GM12878 (cell line): ENCODE results near the gene C9orf57. TPM values are rescaled to one million over a fixed set of nuclear protein-coding genes. Genes with fewer than 3 reads are reported as not detected.

ENCODE experiments used
- ATAC-seq: fragments of 200-7000 bp; cut with Tn5 transposase; 3 replicates; pipeline ENCODE4 v1.9.1; 2020; ENCODE audit warnings: mild to moderate bottlenecking, moderate library complexity
- BruUV-seq: library from RNA; stranded (reverse); fragments of 400-500 nt; replicated peaks from 2 replicates; lab custom pipeline; 2021; lab: Mats Ljungman, UMichigan
- CTCF ChIA-PET: fragments of 300-600 bp; sonication (Branson Sonifier 250); formaldehyde crosslinking; extraction: SDS; loops from one replicate; lab custom pipeline; 2021; ENCODE audit warnings: inconsistent platforms; lab: Yijun Ruan, JAX
- POLR2A ChIA-PET: fragments of 350-600 bp; formaldehyde crosslinking; extraction: SDS; loops from one replicate; lab custom pipeline; 2021; ENCODE audit warnings: inconsistent platforms; lab: Charles Lee
- RAD21 ChIA-PET: fragments of 300-600 bp; sonication (Branson Sonifier 250); formaldehyde crosslinking; loops from one replicate; lab custom pipeline; 2023; ENCODE audit warnings: antibody characterized with exemption; ENCODE audit not compliant: unreplicated experiment; lab: Charles Lee
- SMC1A ChIA-PET: fragments of 300-600 bp; sonication (Branson Sonifier 250); formaldehyde crosslinking; loops from one replicate; lab custom pipeline; 2023; ENCODE audit not compliant: unreplicated experiment, uncharacterized antibody; lab: Charles Lee
- DNase-seq: peaks from one replicate; pipeline ENCODE4 v3.0.0-alpha.2; 2011; ENCODE audit warnings: low read depth, low spot score
- FAIRE-seq: peaks from 3 replicates; lab custom pipeline; 2011; peaks lifted over from hg19 to GRCh38; lab: Jason Lieb, UNC
- H2AFZ ChIP-seq: 2 replicates; pipeline ENCODE4 v1.6.0; 2011; ENCODE audit warnings: low read depth, low read length, control low read depth; ENCODE audit not compliant: control insufficient read depth
- H3K27ac ChIP-seq: 2 replicates; pipeline ENCODE4 v1.5.1; 2011; ENCODE audit warnings: control low read depth; ENCODE audit not compliant: control insufficient read depth, insufficient read depth
- H3K27me3 ChIP-seq, 2 experiments: replicated peaks in 1 of 2; 2 replicates each; pipeline versions ENCODE4 v1.6.0 to v1.6.1; 2011; ENCODE audit warnings: low read length in 1 of 2; ENCODE audit not compliant: control insufficient read depth in 2 of 2, insufficient read depth in 2 of 2
- H3K36me3 ChIP-seq, 2 experiments: 2 replicates each; pipeline ENCODE4 v1.5.1; 2011; ENCODE audit warnings: low read length in 1 of 2; ENCODE audit not compliant: control insufficient read depth in 2 of 2, insufficient read depth in 2 of 2
- H3K4me1 ChIP-seq: 2 replicates; pipeline ENCODE4 v1.6.1; 2011; ENCODE audit warnings: mild to moderate bottlenecking, low read length, moderate library complexity, mixed read lengths; ENCODE audit not compliant: control insufficient read depth, insufficient read depth
- H3K4me2 ChIP-seq: 2 replicates; pipeline ENCODE4 v1.6.0; 2011; ENCODE audit warnings: control low read depth; ENCODE audit not compliant: control insufficient read depth, insufficient read depth
- H3K4me3 ChIP-seq: fragments of 200-600 bp; sonication (generic); 2 replicates; pipeline ENCODE4 v1.5.1; 2016
- H3K79me2 ChIP-seq: 2 replicates; pipeline ENCODE4 v1.6.0; 2011; ENCODE audit warnings: low read length; ENCODE audit not compliant: control insufficient read depth, insufficient read depth
- H3K9ac ChIP-seq: 2 replicates; pipeline ENCODE4 v1.8.0; 2011; ENCODE audit warnings: low read length, control low read depth, mixed read lengths; ENCODE audit not compliant: control insufficient read depth, insufficient read depth
- H3K9me3 ChIP-seq: replicated peaks from 3 replicates; pipeline ENCODE4 v1.5.1; 2011; ENCODE audit warnings: mild to moderate bottlenecking, low read length; ENCODE audit not compliant: control insufficient read depth, insufficient read depth
- H4K20me1 ChIP-seq: 2 replicates; pipeline ENCODE4 v1.6.0; 2011; ENCODE audit not compliant: control insufficient read depth, insufficient read depth
- CHD4 ChIP-seq: fragments of 200-600 bp; sonication (generic); IDR thresholded peaks from 2 replicates; pipeline ENCODE4 v1.6.1; 2016; ENCODE audit warnings: mild to moderate bottlenecking
- IKZF1 ChIP-seq: fragments of 450-650 bp; conservative IDR thresholded peaks from 2 replicates; pipeline ENCODE4 v1.6.1; 2017; ENCODE audit warnings: antibody characterized with exemption, mild to moderate bottlenecking
- MXI1 ChIP-seq: fragments of 150-350 bp; IDR thresholded peaks from 2 replicates; pipeline ENCODE4 v1.6.1; 2011; ENCODE audit warnings: low read depth, mild to moderate bottlenecking, inconsistent platforms, low read length, improper control_type of control experiment
- MYB ChIP-seq: fragments of 150-350 bp; IDR thresholded peaks from 2 replicates; pipeline ENCODE4 v1.6.1; 2014; ENCODE audit warnings: mild to moderate bottlenecking, low read depth, low read length, borderline replicate concordance
- PAX8 ChIP-seq: fragments of 450-650 bp; IDR thresholded peaks from 2 replicates; pipeline ENCODE4 v1.6.1; 2017; ENCODE audit warnings: mild to moderate bottlenecking, moderate library complexity
- RB1 ChIP-seq: fragments of 450-650 bp; formaldehyde crosslinking; IDR thresholded peaks from 2 replicates; pipeline ENCODE4 v1.6.1; 2017; ENCODE audit warnings: mild to moderate bottlenecking, borderline replicate concordance
- SIN3A ChIP-seq: IDR thresholded peaks from 2 replicates; pipeline ENCODE4 v1.6.1; 2012; ENCODE audit warnings: low read depth, low read length, improper control_type of control experiment
- SRF ChIP-seq, 2 experiments: IDR thresholded peaks; 2 replicates each; pipeline ENCODE4 v1.6.1; 2011; ENCODE audit warnings: low read depth in 2 of 2, low read length in 2 of 2, mild to moderate bottlenecking in 1 of 2, moderate library complexity in 1 of 2
- WRNIP1 ChIP-seq: IDR thresholded peaks from 2 replicates; pipeline ENCODE4 v1.6.1; 2011; ENCODE audit warnings: low read depth, low read length, improper control_type of control experiment, borderline replicate concordance
- WGBS: methylation state at CpG from one replicate; pipeline ENCODE4 v1.1.6; 2016; ENCODE audit warnings: low lambda C conversion rate; ENCODE audit not compliant: insufficient replicate concordance, insufficient coverage; ENCODE audit errors: missing lambda C conversion rate; 5-methylcytosine and 5-hydroxymethylcytosine counted together
- in situ Hi-C: fragments of 300-500 bp; cut with MboI; formaldehyde crosslinking; loops from 9 replicates; pipeline ENCODE4 v1.14.3; 2018; ENCODE audit warnings: mixed read lengths
- intact Hi-C: fragments of 100-400 bp; cut with micrococcal nuclease; formaldehyde crosslinking; loops from one replicate; pipeline ENCODE4 v1.14.2; 2022; ENCODE audit not compliant: unreplicated experiment
- polyA plus RNA-seq, 11 experiments: library from polyadenylated mRNA; depleted of rRNA in 4 of 11; unstranded in 6 of 11; stranded (reverse) in 5 of 11; fragments of >200 nt; fragmentation: Nextera tagmentation in 4 of 11; fragmentation: Illumina TruSeq in 1 of 11; extraction: Ambion mirVana in 4 of 11; extraction: Trizol in 1 of 11; gene quantifications; 1 replicate in 1 of 11; 2 replicates in 10 of 11; pipeline versions ENCODE4 v1.2.1 to v1.2.3, GENCODE V29; 2011 to 2016; ENCODE audit warnings: inconsistent platforms in 2 of 11, missing spikeins in 2 of 11, low read depth in 1 of 11
- total RNA-seq, 4 experiments: library from RNA; depleted of rRNA in 3 of 4; stranded (reverse); fragments of >200 nt in 3 of 4; fragmentation: Illumina TruSeq in 1 of 4; extraction: Trizol in 1 of 4; gene quantifications; 2 replicates each; pipeline versions ENCODE4 v1.2.1 to v1.2.3, GENCODE V29; 2013 to 2021
- TF ChIP-seq, protein P1 (sequence below): IDR thresholded peaks from 2 replicates; pipeline ENCODE4 v1.6.1; 2012; ENCODE audit warnings: low read length, inconsistent platforms
- TF ChIP-seq, protein P2 (sequence below): IDR thresholded peaks from 2 replicates; pipeline ENCODE4 v1.6.1; 2011; ENCODE audit warnings: mild to moderate bottlenecking, low read depth, low read length, moderate library complexity; ENCODE audit not compliant: insufficient replicate concordance

C9orf57 gene
- total and polyA plus RNA-seq, 10 of the 15 experiments (the other 5 are each of a cell fraction or from before 2014, with no cell fraction given) = 0.06 to 0.27 TPM; not detected in 8

- in situ Hi-C loops = loop anchor here (5.0 kb wide), 1 partner anchor 234 kb away; no protein-coding TSS in a partner anchor
- Histone ChIP-seq H4K20me1 (no peaks in the 10 kb centered on the region), H3K27me3 (no peaks in the 10 kb centered on the region), H3K9me3 (no peaks in the 10 kb centered on the region; the same call in 2 of the 3 replicates), H3K4me1 (no peaks in the 10 kb centered on the region; the same call in 1 of the 2 replicates), H3K27ac (no peak overlapping the region), H3K9ac (no peak overlapping the region)
- SMC1A ChIA-PET = interaction anchor here (0.7 to 6.8 kb wide), 33 partner anchors 11 to 1040 kb away, joined by 3 to 367 read pairs (median 6); no protein-coding TSS in a partner anchor
- no TSS peak for BruUV-seq
- TF ChIP-seq PAX8 (no peak), CHD4 (no peak), IKZF1 (no peak), WRNIP1 (no peak), MYB (no peak), MXI1 (no peak), RB1 (no peak), SIN3A (no peak), SRF (IDR thresholded peaks at IDR 0.05; ENCODE audit: low read depth in 2 of 2, low read length in 2 of 2) (no peak)
- TF ChIP-seq, protein P1, sequence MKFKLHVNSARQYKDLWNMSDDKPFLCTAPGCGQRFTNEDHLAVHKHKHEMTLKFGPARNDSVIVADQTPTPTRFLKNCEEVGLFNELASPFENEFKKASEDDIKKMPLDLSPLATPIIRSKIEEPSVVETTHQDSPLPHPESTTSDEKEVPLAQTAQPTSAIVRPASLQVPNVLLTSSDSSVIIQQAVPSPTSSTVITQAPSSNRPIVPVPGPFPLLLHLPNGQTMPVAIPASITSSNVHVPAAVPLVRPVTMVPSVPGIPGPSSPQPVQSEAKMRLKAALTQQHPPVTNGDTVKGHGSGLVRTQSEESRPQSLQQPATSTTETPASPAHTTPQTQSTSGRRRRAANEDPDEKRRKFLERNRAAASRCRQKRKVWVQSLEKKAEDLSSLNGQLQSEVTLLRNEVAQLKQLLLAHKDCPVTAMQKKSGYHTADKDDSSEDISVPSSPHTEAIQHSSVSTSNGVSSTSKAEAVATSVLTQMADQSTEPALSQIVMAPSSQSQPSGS = no peak
- TF ChIP-seq, protein P2, sequence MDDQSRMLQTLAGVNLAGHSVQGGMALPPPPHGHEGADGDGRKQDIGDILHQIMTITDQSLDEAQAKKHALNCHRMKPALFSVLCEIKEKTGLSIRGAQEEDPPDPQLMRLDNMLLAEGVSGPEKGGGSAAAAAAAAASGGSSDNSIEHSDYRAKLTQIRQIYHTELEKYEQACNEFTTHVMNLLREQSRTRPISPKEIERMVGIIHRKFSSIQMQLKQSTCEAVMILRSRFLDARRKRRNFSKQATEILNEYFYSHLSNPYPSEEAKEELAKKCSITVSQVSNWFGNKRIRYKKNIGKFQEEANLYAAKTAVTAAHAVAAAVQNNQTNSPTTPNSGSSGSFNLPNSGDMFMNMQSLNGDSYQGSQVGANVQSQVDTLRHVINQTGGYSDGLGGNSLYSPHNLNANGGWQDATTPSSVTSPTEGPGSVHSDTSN = no peak
- TF ChIP-seq, all 136 proteins: peak for 0
- CTCF ChIA-PET = interaction anchor here (0.6 to 16.8 kb wide), 52 partner anchors 10 to 984 kb away, joined by 3 to 470 read pairs (median 6); no protein-coding TSS in a partner anchor
- POLR2A ChIA-PET = interaction anchor here (1.1 to 1.4 kb wide), 2 partner anchors 166 to 241 kb away, joined by 6 to 9 read pairs; no protein-coding TSS in a partner anchor
- Histone ChIP-seq H3K4me3 (no peak overlapping the region), H3K79me2 (no peaks in the 10 kb centered on the region), H2AFZ (no peak overlapping the region), H3K4me2 (no peak overlapping the region), H3K36me3 (no peaks in the 10 kb centered on the region)
- ATAC-seq (no peak), FAIRE-seq (no peak), DNase-seq (no peak)
- WGBS = 98% methylated on average over 4 of the region's 4 CpGs
- RAD21 ChIA-PET = interaction anchor here (0.6 to 16.0 kb wide), 30 partner anchors 8 to 994 kb away, joined by 3 to 365 read pairs (median 4); no protein-coding TSS in a partner anchor
- intact Hi-C loops = loop anchor here (2.0 to 10.0 kb wide), 7 partner anchors 116 to 1046 kb away; no protein-coding TSS in a partner anchor
Measured at GRCh38 chr9:72038408-72038807, 22.0 kb downstream of the C9orf57 start.
